IMR-90 (cell line): ENCODE results near the gene TFEB. TPM values are rescaled to one million over a fixed set of nuclear protein-coding genes. Genes with fewer than 3 reads are reported as not detected.
A peak's percentile ranks its signal among the peaks of the same experiment; 100 is the strongest.

ENCODE experiments used
- ATAC-seq: fragments of 200-7000 bp; cut with Tn5 transposase; 2 replicates; pipeline ENCODE4 v1.9.1; 2020; ENCODE audit warnings: low read depth, mild to moderate bottlenecking, moderate library complexity
- BruUV-seq: library from RNA; stranded (reverse); fragments of 400-500 nt; replicated peaks from 2 replicates; lab custom pipeline; 2021; lab: Mats Ljungman, UMichigan
- CTCF ChIA-PET: fragments of 300-600 bp; formaldehyde crosslinking; extraction: SDS; loops from one replicate; lab custom pipeline; 2021; ENCODE audit warnings: antibody characterized with exemption; lab: Yijun Ruan, JAX
- POLR2A ChIA-PET: fragments of 300-600 bp; sonication (Branson Sonifier 250); formaldehyde crosslinking; loops from one replicate; lab custom pipeline; 2022; ENCODE audit warnings: antibody characterized with exemption; ENCODE audit not compliant: unreplicated experiment; lab: Charles Lee
- DNase-seq: peaks from one replicate; pipeline ENCODE4 v3.0.0; 2013
- H2AFZ ChIP-seq: replicated peaks from 2 replicates; pipeline ENCODE3; 2013; ENCODE audit warnings: low read length, mild to moderate bottlenecking; ENCODE audit not compliant: poor library complexity
- H2AK5ac ChIP-seq: 2 replicates; pipeline ENCODE4 v1.6.1; 2013; ENCODE audit warnings: low read depth, low read length, inconsistent platforms
- H2AK9ac ChIP-seq: replicated peaks from 2 replicates; pipeline ENCODE3; 2013; ENCODE audit warnings: mild to moderate bottlenecking, low read depth, low read length, moderate library complexity; ENCODE audit not compliant: poor library complexity
- H2BK120ac ChIP-seq: 2 replicates; pipeline ENCODE4 v1.6.1; 2013; ENCODE audit warnings: low read depth, low read length, inconsistent platforms
- H2BK15ac ChIP-seq: 3 replicates; pipeline ENCODE4 v1.6.1; 2013; ENCODE audit warnings: low read depth, low read length, inconsistent platforms
- H2BK20ac ChIP-seq: 2 replicates; pipeline ENCODE4 v1.6.1; 2013; ENCODE audit warnings: low read depth, mild to moderate bottlenecking, inconsistent platforms, low read length, moderate library complexity
- H2BK5ac ChIP-seq: 2 replicates; pipeline ENCODE4 v1.6.1; 2013; ENCODE audit warnings: mild to moderate bottlenecking, low read depth, low read length, inconsistent platforms; ENCODE audit not compliant: poor library complexity, severe bottlenecking
- H3K14ac ChIP-seq: replicated peaks from 2 replicates; pipeline ENCODE4 v1.6.1; 2013; ENCODE audit warnings: low read depth, low read length, inconsistent platforms
- H3K18ac ChIP-seq: 2 replicates; pipeline ENCODE4 v1.6.1; 2013; ENCODE audit warnings: low read depth, low read length, control low read depth
- H3K23ac ChIP-seq: 2 replicates; pipeline ENCODE4 v1.6.1; 2013; ENCODE audit warnings: low read depth, low read length, inconsistent platforms
- H3K27ac ChIP-seq: 2 replicates; pipeline ENCODE4 v1.5.1; 2013; ENCODE audit warnings: mild to moderate bottlenecking, control low read depth, low read length; ENCODE audit not compliant: insufficient read depth
- H3K27me3 ChIP-seq: 2 replicates; pipeline ENCODE4 v1.6.1; 2013; ENCODE audit warnings: low read length; ENCODE audit not compliant: control insufficient read depth, insufficient read depth
- H3K36me3 ChIP-seq: 2 replicates; pipeline ENCODE4 v1.6.1; 2013; ENCODE audit warnings: low read length, mixed read lengths; ENCODE audit not compliant: control insufficient read depth, insufficient read depth
- H3K4ac ChIP-seq: 2 replicates; pipeline ENCODE4 v1.6.1; 2013; ENCODE audit warnings: low read depth, low read length, inconsistent platforms
- H3K4me1 ChIP-seq: 2 replicates; pipeline ENCODE4 v1.6.1; 2013; ENCODE audit warnings: low read length, mixed read lengths; ENCODE audit not compliant: control insufficient read depth, insufficient read depth
- H3K4me2 ChIP-seq: 2 replicates; pipeline ENCODE4 v1.6.1; 2013; ENCODE audit warnings: low read depth, mild to moderate bottlenecking, control low read depth, low read length, moderate library complexity
- H3K4me3 ChIP-seq: 2 replicates; pipeline ENCODE4 v1.5.1; 2013; ENCODE audit warnings: low read depth, mild to moderate bottlenecking, control low read depth, low read length, moderate library complexity; ENCODE audit not compliant: insufficient read depth
- H3K56ac ChIP-seq: 2 replicates; pipeline ENCODE4 v1.6.1; 2013; ENCODE audit warnings: low read length, inconsistent platforms; ENCODE audit not compliant: insufficient read depth; ENCODE audit errors: extremely low read depth
- H3K79me1 ChIP-seq, 2 experiments: 2 replicates each; pipeline ENCODE4 v1.6.1; 2013; ENCODE audit warnings: low read length in 2 of 2, inconsistent platforms in 1 of 2, low read depth in 1 of 2
- H3K9ac ChIP-seq: 2 replicates; pipeline ENCODE4 v1.6.1; 2013; ENCODE audit warnings: low read depth, low read length, control low read depth
- H3K9me1 ChIP-seq: 2 replicates; pipeline ENCODE4 v1.6.1; 2013; ENCODE audit warnings: low read length, inconsistent platforms; ENCODE audit not compliant: insufficient read depth
- H3K9me3 ChIP-seq: 2 replicates; pipeline ENCODE4 v1.6.1; 2013; ENCODE audit warnings: low read length; ENCODE audit not compliant: control insufficient read depth, insufficient read depth
- H4K20me1 ChIP-seq: 2 replicates; pipeline ENCODE4 v1.6.1; 2013; ENCODE audit warnings: low read length, inconsistent platforms; ENCODE audit not compliant: insufficient read depth
- H4K5ac ChIP-seq: 2 replicates; pipeline ENCODE4 v1.6.1; 2013; ENCODE audit warnings: mild to moderate bottlenecking, low read depth, low read length, control low read depth
- H4K8ac ChIP-seq, 2 experiments: 2 replicates each; pipeline ENCODE4 v1.6.1; 2013; ENCODE audit warnings: low read depth in 2 of 2, low read length in 2 of 2, control low read depth in 1 of 2, inconsistent platforms in 1 of 2
- H4K91ac ChIP-seq: 2 replicates; pipeline ENCODE4 v1.6.1; 2013; ENCODE audit warnings: low read depth, low read length, inconsistent platforms; ENCODE audit not compliant: insufficient read depth
- BHLHE40 ChIP-seq: fragments of 150-350 bp; IDR thresholded peaks from 2 replicates; pipeline ENCODE4 v1.6.1; 2016; ENCODE audit warnings: mild to moderate bottlenecking, low read depth, low read length
- CHD1 ChIP-seq: IDR thresholded peaks from 2 replicates; pipeline ENCODE4 v1.6.1; 2012; ENCODE audit warnings: low read depth, low read length, improper control_type of control experiment
- NFE2L2 ChIP-seq: fragments of 150-350 bp; IDR thresholded peaks from 2 replicates; pipeline ENCODE4 v1.6.1; 2016; ENCODE audit warnings: low read depth, mild to moderate bottlenecking, low read length
- RAD21 ChIP-seq: IDR thresholded peaks from 2 replicates; pipeline ENCODE4 v1.6.1; 2012; ENCODE audit warnings: low read length, improper control_type of control experiment
- WGBS, 2 experiments: methylation state at CpG; one replicate each; pipeline versions ENCODE4 v1.1.5 to v1.1.7; 2013; ENCODE audit warnings: missing lambda C conversion rate in 2 of 2; ENCODE audit not compliant: insufficient read length in 1 of 2; ENCODE audit errors: extremely low coverage in 2 of 2; 5-methylcytosine and 5-hydroxymethylcytosine counted together
- dilution Hi-C: fragments of 300-500 bp; cut with HindIII; formaldehyde crosslinking; loops from one replicate; pipeline ENCODE4 v1.14.3; 2018; ENCODE audit warnings: low sequenced_read_pairs; ENCODE audit not compliant: unreplicated experiment
- in situ Hi-C: fragments of 300-500 bp; cut with MboI; formaldehyde crosslinking; loops from 3 replicates; pipeline ENCODE4 v1.14.3; 2019; ENCODE audit warnings: low sequenced_read_pairs, inconsistent platforms, mixed read lengths
- intact Hi-C: fragments of 100-400 bp; cut with micrococcal nuclease; formaldehyde crosslinking; loops from 2 replicates; pipeline ENCODE4 v1.10.0; 2022
- polyA plus RNA-seq, 3 experiments: library from polyadenylated mRNA; depleted of rRNA; stranded (reverse); fragments of >200 nt; gene quantifications; 2 replicates each; pipeline ENCODE4 v1.2.3, GENCODE V29; 2012; ENCODE audit warnings: low replicate concordance in 1 of 3
- total RNA-seq: library from RNA; depleted of rRNA; stranded (reverse); fragments of >200 nt; gene quantifications from 2 replicates; pipeline ENCODE4 v1.2.3, GENCODE V29; 2012
- TF ChIP-seq, protein P1 (sequence below): fragments of 150-350 bp; IDR thresholded peaks from 2 replicates; pipeline ENCODE4 v1.6.1; 2017; ENCODE audit warnings: mild to moderate bottlenecking, antibody characterized with exemption, low read length, low read depth

The TFEB gene
- total and polyA plus RNA-seq, 2 of the 4 experiments (the other 2 are of a cell fraction), result 4.5 to 4.9 TPM

DNA sequence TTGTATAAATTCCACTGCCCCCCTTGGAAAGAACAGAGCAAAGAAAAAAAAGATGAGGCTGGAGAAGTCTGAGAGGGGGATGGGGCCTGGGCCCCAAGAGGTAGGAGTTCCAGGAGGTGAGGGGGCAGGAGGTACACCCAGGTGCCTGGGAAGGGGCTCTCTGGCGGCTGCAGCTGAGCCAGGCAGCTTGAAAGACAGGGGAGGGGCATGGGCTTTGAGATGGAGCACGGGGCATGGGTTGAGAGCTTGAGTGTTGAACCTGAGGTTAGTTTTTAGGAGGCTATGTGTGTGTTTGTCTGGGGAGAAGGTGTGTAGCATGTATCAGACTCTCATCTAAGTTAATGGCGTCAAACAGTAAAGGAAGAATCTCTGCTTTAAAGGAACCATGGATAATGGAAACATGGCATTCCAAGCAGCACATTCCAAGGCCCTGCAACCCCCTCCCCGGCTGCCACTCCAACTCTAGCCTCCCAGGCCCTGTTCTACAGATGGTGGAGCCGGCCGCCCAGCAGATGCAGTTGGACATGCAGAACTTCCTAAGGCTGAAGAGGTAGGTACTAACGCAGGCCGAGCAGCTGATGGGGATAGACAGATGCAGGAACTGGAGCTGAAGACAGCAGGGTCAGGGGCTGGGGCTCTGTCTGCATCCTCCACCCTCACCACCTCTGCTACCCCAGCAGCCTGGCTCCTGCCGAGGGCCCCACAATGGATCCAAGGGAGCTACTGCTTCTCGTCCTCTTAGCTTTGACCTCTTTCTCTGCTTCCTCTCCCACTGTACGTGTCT, 55.0 kb downstream of the TFEB start:
- no peaks in the 10 kb centered on the region for H4K20me1 ChIP-seq
- H3K9me1 ChIP-seq, result no peaks in the 10 kb centered on the region; the same call in 1 of the 2 replicates
- H4K5ac ChIP-seq, result no peak overlapping the region
- intact Hi-C loops, result loop anchor here (5.0 kb wide), 1 partner anchor 608 kb away; the partner anchor contains the start of genes NFYA and OARD1
- H3K4me2 ChIP-seq, result no peak overlapping the region
- ChIA-PET POLR2A (no interaction called here), CTCF (interaction anchor here (0.9 to 1.9 kb wide), 5 partner anchors 10 to 312 kb away, joined by 3 to 7 read pairs (median 4); no protein-coding TSS in a partner anchor)
- H4K91ac ChIP-seq, result no peak overlapping the region
- no peak overlapping the region for H4K8ac ChIP-seq
- in situ Hi-C loops, result loop anchor here (5.0 kb wide), 2 partner anchors 78 to 313 kb away; no protein-coding TSS in a partner anchor
- H3K9ac ChIP-seq, result no peak overlapping the region
- no peaks in the 10 kb centered on the region for H3K36me3 ChIP-seq
- H3K4ac ChIP-seq, result no peak overlapping the region
- no peak overlapping the region for H3K4me3 ChIP-seq
- H3K14ac ChIP-seq, result no peak overlapping the region
- no peak for ATAC-seq
- peak overlapping the region; percentile 63 for H2AK9ac ChIP-seq
- H3K27me3 ChIP-seq, result peaks cover 26% of the 10 kb centered on the region
- H3K4me1 ChIP-seq, result no peaks in the 10 kb centered on the region
- 0 out of 2 replicates have a peak overlapping the region, but pooled peaks have one; percentile 1 for H3K56ac ChIP-seq
- no peaks in the 10 kb centered on the region for H3K9me3 ChIP-seq
- H2BK120ac ChIP-seq, result no peak overlapping the region
- dilution Hi-C loops, result no loop called here
- no peak overlapping the region for H2BK5ac ChIP-seq
- no peak overlapping the region for H2AK5ac ChIP-seq
- H2BK20ac ChIP-seq, result no peak overlapping the region
- no TSS peak for BruUV-seq
- no peak for DNase-seq
- no peaks in the 10 kb centered on the region for H3K79me1 ChIP-seq
- WGBS, 2 experiments, result 94% methylated on average over 2 of the region's 11 CpGs; no CpG with 5 or more reads in 1 of the 2 experiments
- no peak overlapping the region for H2BK15ac ChIP-seq
- no peak overlapping the region for H3K23ac ChIP-seq
- H2AFZ ChIP-seq, result no peak overlapping the region
- H3K27ac ChIP-seq, result no peak overlapping the region
- TF ChIP-seq, protein P1, sequence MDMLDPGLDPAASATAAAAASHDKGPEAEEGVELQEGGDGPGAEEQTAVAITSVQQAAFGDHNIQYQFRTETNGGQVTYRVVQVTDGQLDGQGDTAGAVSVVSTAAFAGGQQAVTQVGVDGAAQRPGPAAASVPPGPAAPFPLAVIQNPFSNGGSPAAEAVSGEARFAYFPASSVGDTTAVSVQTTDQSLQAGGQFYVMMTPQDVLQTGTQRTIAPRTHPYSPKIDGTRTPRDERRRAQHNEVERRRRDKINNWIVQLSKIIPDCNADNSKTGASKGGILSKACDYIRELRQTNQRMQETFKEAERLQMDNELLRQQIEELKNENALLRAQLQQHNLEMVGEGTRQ, result no peak
- TF ChIP-seq CHD1 (no peak), NFE2L2 (no peak), BHLHE40 (no peak), RAD21 (no peak)
- H3K18ac ChIP-seq, result no peak overlapping the region
